KG1 (cell line): ENCODE data around the gene OGFR.

Experiments used
- DNase-seq: peaks from one replicate; lab custom pipeline; 2025; lab: John Stamatoyannopoulos, UW

Gene OGFR

DNA sequence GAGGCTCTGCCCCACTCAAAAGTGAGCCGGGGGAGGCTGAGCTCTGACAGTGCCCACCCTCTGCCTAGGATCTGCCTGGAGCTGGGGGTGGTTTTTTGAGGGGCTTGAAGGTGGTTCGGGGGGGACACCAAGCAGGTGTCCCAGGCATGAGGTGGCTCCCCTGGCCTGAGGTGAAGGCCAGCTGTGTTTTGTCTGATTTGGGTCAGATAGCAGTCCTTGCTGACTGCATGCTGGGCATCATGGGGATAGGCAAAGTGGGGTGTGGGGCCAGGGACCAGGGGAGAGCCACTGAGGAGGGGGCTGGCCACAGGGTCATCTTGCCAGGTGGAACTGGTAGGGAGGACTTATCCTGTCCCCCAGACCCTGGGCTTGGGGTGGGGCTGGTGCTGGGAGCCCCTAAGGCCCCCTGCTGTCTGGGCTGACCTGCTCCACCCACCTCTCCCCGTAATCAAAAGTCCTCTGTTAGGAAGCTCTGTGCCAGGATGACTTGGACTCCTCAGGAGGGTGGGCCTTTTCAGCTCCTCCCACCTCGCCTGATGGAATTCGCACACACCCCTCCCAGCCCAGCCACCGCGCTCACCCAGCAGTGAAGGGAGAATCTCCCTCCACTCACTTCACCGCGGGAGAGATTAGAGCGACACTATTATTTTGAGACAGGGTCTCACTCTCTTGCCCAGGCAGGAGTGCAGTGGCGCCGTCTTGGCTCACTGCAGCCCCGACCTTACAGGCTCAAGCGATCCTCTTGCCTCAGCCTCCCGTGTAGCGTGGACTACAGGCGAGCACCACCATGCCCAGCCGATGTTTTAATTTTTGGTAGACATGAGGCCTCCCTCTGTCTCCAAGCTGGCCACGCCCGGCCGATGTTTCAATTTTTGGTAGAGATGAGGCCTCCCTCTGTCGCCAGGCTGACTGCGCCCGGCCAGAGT lies 10.7 kb downstream of the OGFR start:
- no peak for DNase-seq

DNA sequence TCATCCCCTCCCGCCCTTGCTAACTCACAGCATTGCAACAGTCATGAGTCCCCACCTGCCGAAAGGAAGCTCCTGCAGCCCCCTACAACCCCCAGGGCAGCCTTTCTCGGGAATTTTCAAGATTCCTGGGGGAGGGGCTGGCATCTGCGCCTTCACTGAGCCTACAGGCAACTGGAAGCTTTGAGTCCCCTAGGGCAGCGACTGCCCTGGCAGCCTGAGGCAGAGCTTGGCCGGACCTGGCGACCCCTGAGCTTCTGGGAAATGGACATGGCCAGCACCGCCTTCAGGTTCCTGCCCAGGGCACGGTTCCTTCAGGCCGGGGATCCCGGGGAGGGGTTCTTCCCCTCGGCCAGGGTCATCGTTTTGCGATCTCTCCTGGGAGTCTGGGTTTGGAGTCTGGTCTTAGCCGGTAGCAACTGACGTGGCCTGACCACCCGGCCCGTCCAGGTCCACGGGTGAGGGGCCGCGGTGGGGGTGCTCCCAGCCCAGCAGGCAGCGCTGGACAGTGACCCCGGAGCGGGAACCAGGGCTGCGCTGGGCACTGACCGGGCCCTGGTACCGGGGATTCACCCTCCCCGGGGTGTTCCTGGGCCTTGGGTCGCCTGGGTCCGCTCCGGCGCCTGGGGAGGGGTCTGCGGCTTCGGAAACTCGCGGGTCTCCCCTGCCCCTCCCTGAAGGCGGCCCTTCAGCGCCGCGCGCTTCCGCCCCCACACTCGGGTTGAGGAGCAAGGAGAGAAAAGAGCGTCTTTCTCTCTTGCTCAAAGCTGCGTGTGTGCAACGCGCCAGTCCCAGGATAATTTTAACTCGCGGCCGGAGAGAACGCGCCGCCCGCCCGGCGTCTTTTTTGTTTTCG lies 11.6 kb downstream of the OGFR start:
- DNase-seq: no peak

DNA sequence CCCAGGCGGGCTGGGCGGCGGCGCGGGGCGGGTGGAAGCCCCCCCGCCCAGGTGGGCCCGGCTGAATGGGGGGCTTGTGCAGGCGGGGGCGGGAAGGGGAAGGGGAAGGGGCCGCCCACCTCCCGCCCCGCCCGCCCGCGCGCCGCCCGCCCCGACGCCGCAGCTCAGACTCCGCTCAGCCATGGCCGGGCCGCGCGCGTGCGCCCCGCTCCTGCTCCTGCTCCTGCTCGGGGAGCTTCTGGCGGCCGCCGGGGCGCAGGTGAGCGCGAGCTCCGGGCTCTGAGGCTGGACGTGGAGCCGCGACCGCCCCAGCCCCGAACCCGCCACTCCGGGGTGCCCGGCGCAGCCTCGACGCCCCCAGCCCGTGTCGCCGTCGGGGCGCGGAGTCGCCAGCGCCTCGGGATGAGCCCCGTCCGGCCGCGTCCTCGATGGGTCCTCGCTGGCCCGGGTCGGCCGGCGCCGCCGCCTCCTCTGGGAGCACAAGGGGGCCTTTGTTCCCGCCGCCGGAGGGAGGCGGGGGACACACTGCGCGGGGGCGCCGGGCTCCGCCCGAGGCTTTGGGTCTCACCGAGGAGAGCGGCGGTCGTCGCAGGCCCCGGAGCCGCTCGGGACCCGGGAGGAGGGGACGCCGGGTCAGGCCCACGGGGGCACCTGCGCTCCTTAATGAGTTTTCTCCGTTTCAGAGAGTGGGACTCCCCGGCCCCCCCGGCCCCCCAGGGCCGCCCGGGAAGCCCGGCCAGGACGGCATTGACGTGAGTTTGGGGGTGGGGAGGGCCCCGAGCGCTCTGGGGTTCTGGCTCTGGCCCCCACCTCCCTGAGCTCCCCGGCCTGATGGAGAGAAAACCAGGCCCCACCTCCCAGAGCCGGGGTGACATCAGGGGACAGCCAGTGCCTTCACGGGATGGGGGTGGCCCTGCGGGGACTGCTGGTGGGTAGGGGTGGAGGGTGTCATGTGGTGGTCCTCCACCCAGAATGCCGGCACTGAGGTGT lies 12.5 kb downstream of the OGFR start, which contains the start of gene COL9A3:
Gene COL9A3 (plus strand): TSS at position 167 of the 990 bp plus-strand sequence. CDS start 15 bp downstream, at position 182.
- DNase-seq: no peak

GRCh38 chr20:62817975-62818591 lies 13.4 kb downstream of the OGFR start:
- no peak for DNase-seq

- DNase-seq: no peak
Measured at GRCh38 chr20:62818592-62819493, 14.2 kb downstream of the OGFR start.

DNA sequence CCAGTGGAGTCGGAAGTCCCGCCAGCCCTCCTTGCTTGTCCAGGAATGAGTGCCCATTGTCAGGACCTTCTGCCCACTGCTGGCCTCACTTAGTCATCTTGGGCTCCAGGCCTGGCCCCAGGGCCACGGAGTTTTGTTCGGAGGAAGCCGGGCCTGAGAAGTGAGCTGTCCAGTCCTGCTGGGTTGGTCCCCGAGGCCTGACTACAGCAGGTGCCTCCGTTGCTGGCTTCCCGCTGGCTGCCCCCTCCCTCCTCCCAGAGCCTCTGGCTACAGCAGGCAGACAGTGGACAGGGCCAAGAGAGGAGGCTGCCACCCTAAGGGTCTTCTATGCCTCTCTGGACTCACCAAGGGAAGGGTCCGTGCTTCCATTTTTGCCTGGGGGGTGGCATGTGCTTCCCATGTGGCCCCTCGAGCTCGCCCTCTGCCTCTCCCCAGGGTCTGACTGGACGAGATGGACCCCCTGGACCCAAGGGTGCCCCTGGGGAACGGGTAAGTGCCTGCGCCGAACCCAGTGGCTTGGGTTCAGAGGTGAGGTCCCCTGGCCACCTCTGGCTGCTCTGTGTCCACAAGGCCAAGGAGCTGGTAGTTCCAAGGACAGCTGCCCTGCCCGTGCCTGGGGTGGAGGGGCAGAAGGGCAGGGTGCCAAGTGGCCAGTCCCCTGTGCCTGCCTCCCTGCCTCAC lies 15.0 kb downstream of the OGFR start:
- DNase-seq: no peak

GRCh38 chr20:62820208-62820961 lies 15.8 kb downstream of the OGFR start:
- no peak for DNase-seq

- no peak for DNase-seq
Measured at GRCh38 chr20:62820962-62821725, 16.5 kb downstream of the OGFR start.

- no peak for DNase-seq
Measured at GRCh38 chr20:62821726-62822210, 17.1 kb downstream of the OGFR start.

DNA sequence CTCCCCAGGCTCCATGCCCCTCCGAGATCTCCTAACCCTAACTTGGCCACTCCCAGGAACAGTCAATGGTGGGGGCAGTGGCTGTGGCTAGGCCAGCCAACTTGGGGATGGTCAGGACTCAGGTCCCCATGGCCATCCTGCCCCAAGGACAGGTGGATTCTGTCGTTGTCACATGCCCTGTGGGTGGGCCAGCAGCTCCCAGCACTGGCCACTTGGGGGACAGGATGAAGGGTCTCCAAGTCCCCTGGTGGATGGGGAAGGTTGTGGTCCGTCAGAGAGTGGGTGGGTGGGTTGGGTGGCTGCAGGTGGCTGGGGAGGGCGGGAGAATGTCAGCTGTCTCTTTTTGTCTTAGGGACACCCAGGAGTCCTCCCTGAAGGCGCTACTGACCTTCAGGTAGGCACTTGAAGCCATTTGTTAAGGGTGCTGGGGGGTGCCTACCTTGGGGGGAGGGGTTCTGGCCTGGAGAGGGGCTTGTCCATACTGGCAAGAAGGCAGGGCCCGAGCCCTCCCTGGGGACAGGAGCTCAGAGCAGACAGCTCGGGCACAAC lies 17.7 kb downstream of the OGFR start:
- DNase-seq: no peak

DNA sequence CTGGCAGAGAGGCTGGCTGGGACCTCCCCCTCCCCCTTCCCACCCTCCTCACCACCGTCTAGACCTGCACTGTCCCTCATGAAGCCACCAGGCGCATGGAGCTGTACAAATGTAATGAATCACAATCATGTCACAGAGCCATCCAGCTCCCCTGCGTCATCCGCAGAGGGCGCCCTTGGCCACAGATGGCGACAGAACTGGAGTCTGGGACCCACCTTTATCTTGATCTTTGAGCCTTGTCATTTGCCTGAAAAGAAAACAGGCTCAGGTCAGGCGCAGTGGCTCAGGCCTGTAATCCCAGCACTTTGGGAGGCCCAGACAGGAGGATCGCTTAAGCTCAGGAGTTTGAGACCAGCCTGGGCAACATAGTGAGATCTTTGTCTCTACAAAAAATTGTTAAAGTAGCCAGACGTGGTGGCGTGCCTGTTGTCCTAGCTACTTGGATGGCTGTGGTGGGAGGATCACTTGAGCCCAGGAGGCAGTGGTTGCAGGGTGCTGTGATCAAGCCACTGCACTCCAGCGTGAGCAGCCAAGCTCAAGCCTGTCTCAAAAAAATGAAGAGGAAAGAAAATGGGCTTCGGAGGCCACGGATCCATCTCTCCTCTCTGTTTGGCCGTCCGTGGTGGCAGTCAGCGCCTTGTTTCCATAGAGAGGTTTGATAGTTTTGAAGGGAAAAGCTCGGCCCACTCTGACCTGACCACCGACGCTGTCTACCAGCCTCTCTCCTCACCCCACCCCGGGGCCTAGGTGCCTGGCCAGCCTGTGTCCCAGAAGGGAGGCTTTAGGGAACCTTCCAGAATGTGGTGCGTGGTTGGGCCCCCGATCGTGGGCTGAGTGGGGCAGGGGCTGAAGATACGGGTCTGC lies 18.4 kb downstream of the OGFR start:
- DNase-seq: peak; percentile 13

DNA sequence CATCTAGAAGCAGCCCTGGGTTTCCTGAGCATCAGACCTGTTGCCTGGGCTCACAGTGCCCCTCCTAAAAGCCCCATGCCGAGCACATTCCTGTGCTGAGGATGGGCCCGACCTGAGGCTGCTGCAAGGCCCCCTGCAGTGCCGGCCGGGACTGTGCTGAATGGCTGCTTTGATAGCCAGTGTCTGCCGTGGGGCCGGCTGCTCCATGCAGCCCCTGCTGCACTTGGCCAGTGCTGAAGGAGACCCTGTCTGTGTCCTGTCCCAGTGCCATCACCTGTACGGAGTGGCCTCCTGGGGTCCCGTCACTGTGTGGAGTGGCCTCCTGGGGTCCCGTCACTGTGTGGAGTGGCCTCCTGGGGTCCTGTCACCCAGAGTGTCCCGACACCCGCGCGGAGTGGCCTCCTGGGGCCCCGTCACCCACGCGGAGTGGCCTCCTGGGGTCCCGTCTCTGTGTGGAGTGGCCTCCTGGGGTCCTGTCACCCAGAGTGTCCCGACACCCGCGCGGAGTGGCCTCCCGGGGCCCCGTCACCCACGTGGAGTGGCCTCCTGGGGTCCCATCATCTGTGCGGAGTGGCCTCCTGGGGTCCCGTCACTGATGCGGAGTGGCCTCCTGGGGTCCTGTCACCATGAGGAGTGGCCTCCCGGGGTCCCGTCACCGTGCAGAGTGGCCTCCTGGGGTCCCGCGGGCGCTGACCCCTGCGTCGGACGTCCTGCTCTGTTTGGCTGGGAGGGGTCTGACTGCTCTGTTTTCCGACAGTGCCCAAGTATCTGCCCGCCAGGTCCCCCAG lies 19.2 kb downstream of the OGFR start:
- DNase-seq: no peak

DNA sequence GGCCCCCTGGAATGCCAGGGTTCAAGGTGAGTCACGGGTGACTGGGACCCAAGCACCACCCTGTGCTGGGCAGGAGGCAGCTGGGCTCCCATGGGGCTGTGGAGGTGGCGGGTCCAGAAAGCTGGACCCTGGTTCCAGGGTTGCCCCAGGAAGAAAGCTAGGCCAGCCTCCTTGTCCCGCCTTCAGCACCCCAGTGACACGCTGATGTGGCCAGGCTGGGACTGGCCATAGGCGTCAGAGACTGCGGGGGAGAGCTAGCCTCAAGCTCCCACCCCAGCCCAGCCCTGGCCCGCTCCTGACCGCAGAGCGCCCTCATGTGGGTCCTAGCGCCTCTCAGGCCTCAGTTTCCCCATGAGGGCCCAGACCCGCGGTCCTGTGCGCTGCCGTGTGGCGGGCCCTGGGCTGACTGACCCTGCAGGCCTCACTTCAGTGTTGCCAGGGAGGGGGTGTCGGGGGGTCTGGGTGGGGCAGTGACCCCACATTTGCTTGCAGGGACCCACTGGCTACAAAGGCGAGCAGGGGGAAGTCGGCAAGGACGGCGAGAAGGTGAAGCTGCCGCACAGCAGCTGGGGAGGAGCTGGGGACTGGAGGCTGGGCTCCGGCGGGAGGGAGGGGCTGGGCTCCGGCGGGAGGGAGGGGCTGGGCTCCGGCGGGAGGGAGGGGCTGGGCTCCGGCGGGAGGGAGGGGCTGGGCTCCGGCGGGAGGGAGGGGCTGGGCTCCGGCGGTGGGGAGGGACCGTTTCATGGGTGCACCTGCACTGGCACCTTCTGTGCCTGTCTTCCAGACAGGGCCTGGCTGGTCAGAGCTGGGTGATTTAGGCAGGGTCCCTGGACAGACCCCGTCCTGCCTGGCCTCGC lies 20.1 kb downstream of the OGFR start:
- no peak for DNase-seq

- DNase-seq: no peak
Measured at GRCh38 chr20:62825333-62825985, 20.8 kb downstream of the OGFR start.
